PC-9 (cell line): ENCODE results near the gene NOS1. TPM values are rescaled to one million over a fixed set of nuclear protein-coding genes. Genes with fewer than 3 reads are reported as not detected.
"Not testable (repeated sequence)": the region's sequence is repeated elsewhere in the genome, so short reads cannot be mapped to it uniquely, and the experiment has no call there.

Source experiments
- BruUV-seq: library from RNA; stranded (reverse); fragments of 400-500 nt; replicated peaks from 2 replicates; lab custom pipeline; 2021; lab: Mats Ljungman, UMichigan
- CTCF ChIA-PET: fragments of 300-600 bp; sonication (Branson Sonifier 250); formaldehyde crosslinking; loops from one replicate; lab custom pipeline; 2022; ENCODE audit warnings: antibody characterized with exemption; lab: Charles Lee
- POLR2A ChIA-PET: fragments of 300-600 bp; sonication (Branson Sonifier 250); formaldehyde crosslinking; loops from one replicate; lab custom pipeline; 2022; ENCODE audit warnings: antibody characterized with exemption; ENCODE audit not compliant: unreplicated experiment; lab: Charles Lee
- DNase-seq, 2 experiments: peaks; one replicate each; pipeline versions ENCODE4 v3.0.0 to v3.0.0-alpha.2; 2015 to 2022; ENCODE audit warnings: mixed read lengths in 1 of 2
- H2AFZ ChIP-seq: fragments of 200-600 bp; sonication (generic); 2 replicates; pipeline ENCODE4 v1.8.1; 2017; ENCODE audit warnings: antibody characterized with exemption
- H3F3A ChIP-seq: fragments of 200-600 bp; sonication (generic); 2 replicates; pipeline ENCODE4 v1.8.1; 2017; ENCODE audit warnings: antibody characterized with exemption, mild to moderate bottlenecking, low read depth; ENCODE audit not compliant: insufficient read depth
- H3K27ac ChIP-seq: fragments of 200-600 bp; sonication (generic); 2 replicates; pipeline ENCODE4 v1.6.1; 2016; ENCODE audit warnings: mixed run types
- H3K27me3 ChIP-seq: fragments of 200-600 bp; sonication (generic); 2 replicates; pipeline ENCODE4 v1.6.1; 2016; ENCODE audit warnings: low read depth, mixed run types; ENCODE audit not compliant: insufficient read depth
- H3K36me3 ChIP-seq: fragments of 200-600 bp; sonication (generic); 2 replicates; pipeline ENCODE4 v1.6.1; 2016; ENCODE audit warnings: low read depth, mixed run types
- H3K4me1 ChIP-seq: fragments of 200-600 bp; sonication (generic); replicated peaks from 2 replicates; pipeline ENCODE4 v1.6.1; 2016; ENCODE audit warnings: mixed run types; ENCODE audit not compliant: insufficient read depth
- H3K4me2 ChIP-seq: fragments of 200-600 bp; sonication (generic); 2 replicates; pipeline ENCODE4 v1.6.1; 2017; ENCODE audit warnings: mixed run types
- H3K4me3 ChIP-seq: fragments of 200-600 bp; sonication (generic); 2 replicates; pipeline ENCODE4 v1.6.1; 2016; ENCODE audit warnings: mixed run types
- H3K79me2 ChIP-seq: fragments of 200-600 bp; sonication (generic); 2 replicates; pipeline ENCODE4 v1.6.1; 2017; ENCODE audit warnings: low read depth, mixed run types
- H3K9me2 ChIP-seq: fragments of 200-600 bp; sonication (generic); 2 replicates; pipeline ENCODE4 v1.8.1; 2017; ENCODE audit warnings: mild to moderate bottlenecking; ENCODE audit not compliant: insufficient read depth
- H3K9me3 ChIP-seq: fragments of 200-600 bp; sonication (generic); 2 replicates; pipeline ENCODE4 v1.8.1; 2016; ENCODE audit warnings: low read depth; ENCODE audit not compliant: insufficient read depth
- H4K20me1 ChIP-seq: fragments of 200-600 bp; sonication (generic); 2 replicates; pipeline ENCODE4 v1.8.1; 2017; ENCODE audit not compliant: insufficient read depth
- EZH2 ChIP-seq: fragments of 200-600 bp; sonication (generic); IDR thresholded peaks from 2 replicates; pipeline ENCODE4 v1.8.0; 2017; ENCODE audit warnings: antibody characterized with exemption, low read depth
- intact Hi-C: fragments of 100-400 bp; cut with micrococcal nuclease; formaldehyde crosslinking; loops from one replicate; pipeline ENCODE4 v1.10.0; 2022; ENCODE audit not compliant: unreplicated experiment
- total RNA-seq: library from RNA; stranded (reverse); gene quantifications from 2 replicates; pipeline ENCODE4 v1.2.3, GENCODE V29; 2021
- TF ChIP-seq, protein P1 (sequence below): fragments of 200-600 bp; sonication (generic); conservative IDR thresholded peaks from 2 replicates; pipeline ENCODE4 v1.6.1; 2017; ENCODE audit warnings: mixed run types, antibody characterized with exemption, mild to moderate bottlenecking, moderate library complexity

NOS1 gene
- total RNA-seq, 1 experiment from 2014 or later, result not detected

DNA sequence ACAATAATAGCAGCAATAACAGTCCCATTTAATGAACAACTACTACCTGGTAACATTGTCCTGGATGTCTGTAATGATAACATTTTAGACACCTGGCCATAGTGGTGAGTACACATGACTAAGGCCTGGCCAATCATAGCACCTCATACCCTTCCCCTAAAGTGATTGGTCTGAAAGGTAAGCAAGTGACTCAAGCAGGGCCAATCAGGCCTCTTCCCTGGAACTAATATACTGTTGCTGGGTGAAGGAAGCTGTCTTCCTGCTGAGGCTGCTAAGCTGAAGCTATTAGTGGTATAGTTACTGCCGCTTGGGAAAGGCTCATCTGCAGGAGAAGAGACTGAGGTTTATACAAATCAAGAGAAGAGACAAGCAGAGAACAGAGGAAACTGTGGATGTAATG lies 18.7 kb upstream of the NOS1 start:
- Histone ChIP-seq H2AFZ (no peak overlapping the region), H4K20me1 (no peaks in the 10 kb centered on the region), H3K4me3 (no peak overlapping the region), H3F3A (no peaks in the 10 kb centered on the region), H3K27me3 (peaks cover 24% of the 10 kb centered on the region), H3K9me3 (no peaks in the 10 kb centered on the region), H3K4me1 (no peaks in the 10 kb centered on the region), H3K79me2 (no peaks in the 10 kb centered on the region), H3K36me3 (no peaks in the 10 kb centered on the region), H3K27ac (no peak overlapping the region), H3K4me2 (no peak overlapping the region), H3K9me2 (no peaks in the 10 kb centered on the region)
- BruUV-seq, result no TSS peak
- POLR2A ChIA-PET, result no interaction called here
- CTCF ChIA-PET, result interaction anchor here (0.6 kb wide), 1 partner anchor 475 kb away, joined by 3 read pairs; no protein-coding TSS in a partner anchor
- intact Hi-C loops, result no loop called here
- DNase-seq, result no peak
- TF ChIP-seq, protein P1, sequence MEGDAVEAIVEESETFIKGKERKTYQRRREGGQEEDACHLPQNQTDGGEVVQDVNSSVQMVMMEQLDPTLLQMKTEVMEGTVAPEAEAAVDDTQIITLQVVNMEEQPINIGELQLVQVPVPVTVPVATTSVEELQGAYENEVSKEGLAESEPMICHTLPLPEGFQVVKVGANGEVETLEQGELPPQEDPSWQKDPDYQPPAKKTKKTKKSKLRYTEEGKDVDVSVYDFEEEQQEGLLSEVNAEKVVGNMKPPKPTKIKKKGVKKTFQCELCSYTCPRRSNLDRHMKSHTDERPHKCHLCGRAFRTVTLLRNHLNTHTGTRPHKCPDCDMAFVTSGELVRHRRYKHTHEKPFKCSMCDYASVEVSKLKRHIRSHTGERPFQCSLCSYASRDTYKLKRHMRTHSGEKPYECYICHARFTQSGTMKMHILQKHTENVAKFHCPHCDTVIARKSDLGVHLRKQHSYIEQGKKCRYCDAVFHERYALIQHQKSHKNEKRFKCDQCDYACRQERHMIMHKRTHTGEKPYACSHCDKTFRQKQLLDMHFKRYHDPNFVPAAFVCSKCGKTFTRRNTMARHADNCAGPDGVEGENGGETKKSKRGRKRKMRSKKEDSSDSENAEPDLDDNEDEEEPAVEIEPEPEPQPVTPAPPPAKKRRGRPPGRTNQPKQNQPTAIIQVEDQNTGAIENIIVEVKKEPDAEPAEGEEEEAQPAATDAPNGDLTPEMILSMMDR, result no peak
- no peak for TF ChIP-seq EZH2

GRCh38 chr12:117377758-117378157 lies 16.3 kb upstream of the NOS1 start:
- POLR2A ChIA-PET, result no interaction called here
- Histone ChIP-seq H3K9me3 (no peaks in the 10 kb centered on the region), H3K4me3 (no peak overlapping the region), H3K27ac (no peak overlapping the region), H3F3A (no peaks in the 10 kb centered on the region), H3K79me2 (no peaks in the 10 kb centered on the region), H2AFZ (no peak overlapping the region), H3K27me3 (0 out of 2 replicates have a peak, but pooled peaks cover 5% of the 10 kb centered on the region), H3K9me2 (no peaks in the 10 kb centered on the region), H3K4me2 (no peak overlapping the region), H4K20me1 (no peaks in the 10 kb centered on the region), H3K36me3 (no peaks in the 10 kb centered on the region), H3K4me1 (no peaks in the 10 kb centered on the region)
- DNase-seq, result no peak
- CTCF ChIA-PET, result no interaction called here
- TF ChIP-seq, protein P1, result no peak
- TF ChIP-seq EZH2, result no peak
- intact Hi-C loops, result no loop called here
- BruUV-seq, result no TSS peak

- no peaks in the 10 kb centered on the region for H3K79me2 ChIP-seq
- H3K27me3 ChIP-seq, result 0 out of 2 replicates have a peak, but pooled peaks cover 4% of the 10 kb centered on the region
- H3K27ac ChIP-seq, result no peak overlapping the region
- H3F3A ChIP-seq, result no peaks in the 10 kb centered on the region
- BruUV-seq, result no TSS peak
- no peak overlapping the region for H3K4me3 ChIP-seq
- intact Hi-C loops, result no loop called here
- H2AFZ ChIP-seq, result no peak overlapping the region
- ChIA-PET CTCF (no interaction called here), POLR2A (no interaction called here)
- no peaks in the 10 kb centered on the region for H3K4me1 ChIP-seq
- H3K4me2 ChIP-seq, result no peak overlapping the region
- TF ChIP-seq EZH2, result no peak
- TF ChIP-seq, protein P1, result no peak
- no peak for DNase-seq
- H4K20me1 ChIP-seq, result no peaks in the 10 kb centered on the region
- no peaks in the 10 kb centered on the region for H3K9me2 ChIP-seq
- H3K36me3 ChIP-seq, result no peaks in the 10 kb centered on the region
- H3K9me3 ChIP-seq, result no peaks in the 10 kb centered on the region
These were observed 9.2 kb upstream of the NOS1 start for GRCh38 chr12:117370588-117370987.

- H4K20me1 ChIP-seq, H3K4me2 ChIP-seq, H3K4me1 ChIP-seq, H3K79me2 ChIP-seq, DNase-seq, H3K27me3 ChIP-seq, H3K4me3 ChIP-seq, H3K27ac ChIP-seq, H3K36me3 ChIP-seq, POLR2A ChIA-PET, H3K9me2 ChIP-seq, H3F3A ChIP-seq, BruUV-seq, H2AFZ ChIP-seq, H3K9me3 ChIP-seq: not testable (repeated sequence)
- CTCF ChIA-PET, result interaction anchor here (0.7 kb wide), 1 partner anchor 40 kb away, joined by 4 read pairs; no protein-coding TSS in a partner anchor
- intact Hi-C loops, result loop anchor here (5.0 to 10.0 kb wide), 2 partner anchors 135 to 302 kb away; no protein-coding TSS in a partner anchor
These were observed 8.6 kb upstream of the NOS1 start for GRCh38 chr12:117370000-117370399.
